GM21528 (cell line): ENCODE measurements around the gene AGPAT3.

Source experiments
- ATAC-seq: cut with Tn5 transposase; IDR thresholded peaks from one replicate; pipeline ENCODE4 v1.9.1; 2021; ENCODE audit warnings: mild to moderate bottlenecking, moderate library complexity; ENCODE audit not compliant: unreplicated experiment, low FRiP score

AGPAT3 gene

GRCh38 chr21:43934116-43934515, 69.1 kb downstream of the AGPAT3 start:
- ATAC-seq: no peak

GRCh38 chr21:43934716-43935705, 70.0 kb downstream of the AGPAT3 start:
- ATAC-seq: no peak

- ATAC-seq: no peak
Observed at GRCh38 chr21:43935711-43936110, 70.7 kb downstream of the AGPAT3 start.

GRCh38 chr21:43936247-43936967, 71.4 kb downstream of the AGPAT3 start:
- no peak for ATAC-seq

DNA sequence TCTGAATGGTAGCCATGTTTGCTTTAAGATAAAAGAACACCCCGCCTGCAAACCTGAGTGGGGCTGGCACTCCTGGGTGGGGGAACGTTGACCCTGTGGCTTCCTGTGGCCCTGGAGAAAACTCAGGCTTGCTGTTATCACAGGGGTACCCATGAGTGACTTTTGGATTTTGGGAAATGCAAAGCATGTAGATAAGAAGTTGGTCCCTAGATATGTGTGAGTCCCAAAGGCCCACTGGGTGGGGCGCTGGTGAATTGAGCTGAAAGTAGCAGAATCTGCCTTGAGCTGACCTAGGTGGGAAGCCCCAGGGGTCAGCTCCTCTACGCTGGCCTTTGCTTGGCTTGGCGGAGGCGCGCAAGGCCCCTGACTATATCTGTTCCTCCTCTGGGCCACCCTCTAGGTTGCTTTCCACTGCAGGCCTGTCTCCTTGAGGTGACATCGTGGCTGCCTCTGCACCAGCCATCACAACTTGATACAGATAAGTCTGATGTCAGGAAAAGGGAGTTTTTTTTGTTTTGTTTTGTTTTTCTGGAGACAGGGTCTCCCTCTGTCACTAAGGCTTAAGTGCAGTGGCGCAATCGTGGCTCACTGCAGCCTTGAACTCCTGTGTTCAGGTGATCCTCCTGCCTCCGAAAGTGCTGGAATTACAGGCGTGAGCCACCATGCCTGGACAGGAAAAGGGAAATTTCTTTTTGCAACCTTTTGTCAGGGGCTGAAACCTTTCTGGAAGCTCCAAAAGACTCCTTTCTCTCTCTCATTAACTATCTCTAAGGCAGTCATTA, 72.2 kb downstream of the AGPAT3 start:
- ATAC-seq: no peak

- ATAC-seq: no peak
Observed at GRCh38 chr21:43937891-43938309, 72.9 kb downstream of the AGPAT3 start.

- ATAC-seq: peak; percentile 66
Observed at GRCh38 chr21:43938751-43939442, 73.9 kb downstream of the AGPAT3 start.

- no peak for ATAC-seq
Observed at GRCh38 chr21:43939443-43940328, 74.7 kb downstream of the AGPAT3 start.

DNA sequence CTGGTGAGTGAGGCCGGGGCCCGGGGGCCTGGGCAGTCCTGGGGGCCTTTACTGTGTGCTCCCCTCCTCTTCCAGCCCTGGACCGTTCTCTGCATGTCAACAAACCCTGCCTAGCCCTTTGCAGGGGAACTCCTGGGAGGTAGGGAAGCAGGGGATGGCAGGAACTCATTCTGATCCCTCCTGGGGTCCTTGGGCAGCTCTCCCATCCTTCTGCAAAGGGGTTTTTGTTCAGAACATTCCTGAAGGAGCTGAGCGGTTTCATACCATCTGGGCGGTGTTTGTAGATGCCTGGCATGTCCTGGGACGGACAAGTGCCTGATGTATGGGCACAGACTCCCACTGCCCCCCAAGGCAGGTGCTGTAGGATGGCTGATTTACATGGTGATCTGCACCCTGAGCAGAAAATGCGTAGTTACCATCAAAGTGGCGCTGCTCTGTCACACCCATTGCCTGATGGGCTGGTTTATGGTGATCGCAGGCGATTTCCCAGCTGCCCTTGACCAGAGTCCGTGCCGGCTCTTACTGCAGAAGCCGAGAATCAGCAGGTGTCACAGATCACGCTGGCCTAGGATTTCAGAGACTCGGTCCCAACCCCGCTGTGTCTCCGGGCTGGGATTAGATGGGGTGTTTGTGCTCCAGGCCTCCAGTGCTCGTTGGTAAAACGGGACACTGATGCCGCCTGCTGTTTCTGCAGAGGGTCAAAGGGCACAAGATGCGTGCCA, 75.5 kb downstream of the AGPAT3 start:
- ATAC-seq: no peak

DNA sequence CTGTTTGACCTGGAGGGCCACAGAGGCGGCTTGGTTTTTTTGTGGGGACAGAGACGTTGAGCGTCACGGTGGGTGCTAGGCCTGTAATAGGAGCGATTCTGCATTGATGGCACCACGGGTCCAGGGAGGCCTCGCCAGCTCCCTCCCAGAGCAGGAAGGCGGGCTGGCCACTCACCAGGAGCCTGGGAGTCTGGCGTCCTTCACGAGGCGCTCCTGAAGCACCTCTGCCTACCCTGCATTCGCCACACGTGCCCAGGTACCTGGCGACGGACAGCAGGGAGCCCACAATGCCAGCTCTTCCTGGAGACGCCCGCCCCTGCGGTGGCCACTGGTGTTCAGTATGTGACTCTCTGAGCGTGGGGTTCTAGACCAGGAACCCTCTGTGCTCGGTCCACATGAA, 77.2 kb downstream of the AGPAT3 start:
- no peak for ATAC-seq

GRCh38 chr21:43942621-43943020, 77.6 kb downstream of the AGPAT3 start:
- ATAC-seq: no peak

DNA sequence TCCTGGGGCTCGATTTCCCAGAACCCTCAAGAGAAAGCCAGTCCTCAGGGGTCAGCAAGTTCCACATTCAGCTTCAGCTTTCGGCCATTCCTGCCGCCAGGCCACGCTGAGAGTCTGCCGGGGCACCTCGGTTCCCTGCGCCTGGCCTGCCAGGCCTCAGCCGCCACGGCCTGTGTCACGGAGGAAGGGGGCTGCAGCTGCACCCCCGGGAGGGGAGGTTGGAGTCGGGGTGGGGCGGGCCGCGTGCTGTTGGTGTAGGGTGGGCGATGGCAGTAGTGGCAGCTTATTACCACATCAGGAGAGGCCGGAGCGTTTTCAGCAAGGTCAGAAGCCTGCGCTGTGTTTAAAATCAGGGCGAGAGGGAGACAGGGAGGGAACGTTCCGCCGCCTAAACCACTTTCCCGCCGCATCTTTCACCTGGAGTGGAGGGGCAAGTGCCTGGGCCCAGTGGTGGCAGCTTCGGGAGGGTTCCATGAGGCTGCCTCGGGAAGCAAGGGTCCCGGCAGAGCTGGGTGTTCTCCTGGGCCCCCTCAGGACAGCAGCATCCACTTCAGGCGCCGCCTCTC, 78.6 kb downstream of the AGPAT3 start:
- ATAC-seq: no peak

GRCh38 chr21:43944078-43944633, 79.1 kb downstream of the AGPAT3 start:
- no peak for ATAC-seq

- no peak for ATAC-seq
Observed at GRCh38 chr21:43944757-43945156, 79.7 kb downstream of the AGPAT3 start.

- no peak for ATAC-seq
Observed at GRCh38 chr21:43948740-43949498, 83.9 kb downstream of the AGPAT3 start.

DNA sequence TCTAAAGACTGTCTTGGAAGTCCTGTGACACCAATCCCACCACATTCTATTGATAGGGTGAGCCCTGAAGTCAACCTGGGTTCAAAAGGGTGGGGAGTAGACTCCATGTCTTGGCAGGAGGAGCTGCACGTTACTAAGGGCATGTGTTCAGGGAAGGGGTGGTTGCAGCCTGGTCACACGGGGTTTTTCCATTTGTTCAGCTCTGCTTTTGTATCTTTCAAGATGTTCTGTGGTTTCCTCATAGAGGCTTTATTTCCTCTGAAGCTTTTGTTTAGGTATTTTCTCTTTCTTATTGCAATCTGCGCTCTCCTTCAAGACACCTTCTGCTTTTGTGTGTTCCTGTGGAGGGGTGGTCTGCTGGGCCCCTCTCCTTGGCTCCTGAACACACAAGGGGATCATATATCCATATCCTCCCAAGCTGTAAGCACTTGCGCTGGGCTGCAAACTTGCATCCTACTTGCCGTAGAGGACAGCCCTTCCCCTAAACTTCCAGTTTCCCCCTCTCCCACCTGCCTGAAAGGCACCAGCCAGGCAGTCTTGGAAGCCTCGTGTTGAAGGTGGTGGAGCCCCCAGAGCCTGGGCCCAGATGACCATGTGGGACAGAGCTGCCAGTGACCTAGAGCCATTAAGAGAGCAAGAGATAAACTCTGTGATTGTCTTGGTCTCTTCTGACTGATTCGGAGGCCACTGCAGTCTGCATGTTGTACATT, 84.6 kb downstream of the AGPAT3 start:
- no peak for ATAC-seq

GRCh38 chr21:43950481-43950880, 85.5 kb downstream of the AGPAT3 start:
- no peak for ATAC-seq
